GM19467 (cell line): Measurements from ENCODE around the gene ADRA2C.

ENCODE experiments used
- ATAC-seq: cut with Tn5 transposase; IDR thresholded peaks from one replicate; pipeline ENCODE4 v1.9.1; 2021; ENCODE audit warnings: mild to moderate bottlenecking, moderate library complexity; ENCODE audit not compliant: unreplicated experiment

The ADRA2C gene

DNA sequence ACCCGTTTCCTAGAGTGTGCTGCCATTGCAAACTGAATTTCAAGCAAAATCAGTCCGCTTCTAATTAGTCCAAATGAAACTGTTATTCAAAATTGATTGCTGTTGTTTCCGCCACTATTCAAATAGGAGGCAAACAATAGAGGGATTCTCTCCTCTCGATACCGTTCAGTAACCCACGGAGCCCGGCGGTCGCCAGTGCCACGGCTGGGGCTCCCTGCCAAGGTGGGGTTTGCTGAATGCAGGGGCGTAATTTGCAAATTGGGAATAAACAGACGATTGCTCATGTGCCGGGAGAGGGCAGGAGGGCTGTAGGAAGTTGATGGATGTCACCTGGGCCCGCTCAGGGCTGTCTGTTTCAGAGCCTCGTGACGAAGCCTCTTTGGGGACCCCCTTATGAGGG, 8.8 kb downstream of the ADRA2C start:
- ATAC-seq: no peak

DNA sequence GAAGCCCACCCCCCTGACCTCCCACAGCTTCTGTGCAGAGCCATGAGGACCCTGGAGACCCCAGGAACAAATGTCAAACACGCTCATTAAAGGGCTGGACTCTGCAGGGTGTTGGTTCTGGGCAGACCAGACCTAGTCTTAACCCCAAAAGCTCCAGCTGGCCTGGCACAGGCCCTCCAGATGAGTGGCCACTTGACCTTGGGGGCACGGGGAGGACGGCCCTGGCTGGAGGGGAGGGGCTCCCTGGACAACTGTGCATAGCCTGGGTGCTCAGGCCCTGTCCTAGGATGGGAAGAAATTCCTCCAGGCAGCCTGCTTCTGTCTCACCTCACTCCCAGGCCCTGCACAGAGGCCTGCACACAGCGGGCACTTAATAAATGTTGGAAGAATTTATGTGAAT, 9.4 kb downstream of the ADRA2C start:
- ATAC-seq: no peak

DNA sequence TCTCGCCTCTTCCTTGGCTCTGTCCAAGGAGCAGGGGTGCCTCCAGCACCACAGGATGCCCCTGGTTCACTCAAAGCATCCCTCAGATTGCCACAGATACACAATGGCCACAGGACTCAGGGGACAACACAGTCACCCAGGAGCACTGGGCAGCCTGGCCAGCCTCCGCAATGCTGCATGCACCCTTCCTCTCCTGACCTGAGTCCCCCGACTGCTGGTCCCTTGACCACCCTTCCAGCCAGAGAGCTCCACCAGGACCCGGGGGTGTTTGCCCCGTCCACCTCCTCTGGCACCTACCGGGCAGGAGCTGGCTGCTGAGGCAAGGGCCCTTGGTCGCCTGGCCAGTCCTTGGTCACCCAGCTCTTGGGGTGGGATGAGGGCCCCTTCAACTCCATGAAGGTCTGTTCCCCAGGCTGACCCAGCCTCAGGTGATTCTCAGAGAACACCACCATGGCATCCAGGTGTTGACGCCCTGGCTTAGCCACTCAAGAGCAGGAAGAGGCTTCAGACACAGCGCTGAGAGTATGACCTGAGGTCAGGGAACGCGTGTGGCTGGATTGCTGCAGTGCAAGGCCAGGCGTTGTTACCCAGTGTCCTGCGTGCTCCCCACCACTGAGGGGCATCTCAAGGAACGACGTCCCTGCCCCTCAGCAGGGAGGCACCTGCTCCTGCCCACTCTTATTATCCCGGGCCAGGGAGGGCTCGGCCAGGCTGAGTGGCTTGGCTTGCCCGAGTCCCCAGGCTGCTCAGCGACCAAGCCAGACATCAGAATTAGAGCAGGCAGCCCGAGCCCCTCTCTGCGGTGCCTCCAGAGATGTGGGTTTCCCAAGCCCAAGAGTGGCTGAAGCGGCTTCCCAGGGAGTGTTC, 10.2 kb downstream of the ADRA2C start:
- no peak for ATAC-seq

DNA sequence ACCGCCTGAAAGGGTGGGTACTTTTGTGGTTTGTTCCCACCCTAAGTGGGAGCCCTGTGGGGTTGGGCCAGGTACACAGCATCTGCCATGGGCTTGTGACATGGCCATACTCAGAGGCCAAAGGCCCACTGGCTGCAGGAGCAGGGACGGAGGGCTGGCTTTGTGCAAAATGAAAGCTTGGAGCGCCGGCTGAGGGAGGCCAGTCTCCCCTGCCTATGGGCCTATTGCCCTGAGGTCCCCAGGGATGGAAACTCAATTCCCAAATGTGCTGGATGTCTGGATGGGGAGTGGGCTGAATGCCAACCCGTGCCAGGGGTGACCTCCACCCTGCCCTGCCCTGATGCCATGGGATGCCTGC, 10.8 kb downstream of the ADRA2C start:
- ATAC-seq: no peak

DNA sequence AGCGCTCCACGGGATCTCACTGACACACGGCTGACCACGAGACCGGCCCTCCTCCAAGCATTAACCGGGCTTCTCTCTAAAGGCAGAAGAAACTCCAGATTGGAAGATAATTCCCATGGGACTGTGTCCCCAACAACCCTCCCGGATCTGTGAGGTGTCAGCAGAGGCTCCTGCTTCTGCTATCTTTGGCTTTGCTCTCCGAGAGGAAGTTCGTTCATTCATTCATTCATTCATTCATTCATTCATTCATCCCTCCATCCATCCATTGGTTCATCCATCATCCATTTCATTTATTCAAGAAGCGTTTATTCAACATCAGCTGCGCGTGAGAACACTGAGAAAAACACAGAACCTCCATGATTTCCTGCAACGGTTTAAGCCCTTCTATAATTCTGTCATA, 11.5 kb downstream of the ADRA2C start:
- ATAC-seq: no peak

DNA sequence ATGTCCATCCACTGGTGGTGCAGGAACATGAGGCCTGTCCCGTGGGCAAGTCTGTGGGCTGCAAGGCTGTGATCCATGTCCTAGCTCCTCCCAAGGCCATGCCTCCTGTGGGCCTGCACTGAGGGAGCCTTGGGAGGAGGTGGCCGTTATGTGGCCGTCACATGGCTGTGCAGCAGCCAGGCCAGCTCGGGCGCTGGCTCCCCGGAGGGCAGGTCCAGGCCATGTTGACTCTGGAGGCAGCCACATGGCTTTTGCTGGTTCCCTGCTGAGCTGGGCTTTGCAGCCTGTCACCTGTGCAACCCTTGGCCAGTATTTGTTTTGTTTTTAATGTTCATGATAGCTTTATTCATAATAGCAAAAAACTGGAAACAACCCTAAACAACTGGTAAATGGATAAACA, 13.3 kb downstream of the ADRA2C start:
- ATAC-seq: no peak

DNA sequence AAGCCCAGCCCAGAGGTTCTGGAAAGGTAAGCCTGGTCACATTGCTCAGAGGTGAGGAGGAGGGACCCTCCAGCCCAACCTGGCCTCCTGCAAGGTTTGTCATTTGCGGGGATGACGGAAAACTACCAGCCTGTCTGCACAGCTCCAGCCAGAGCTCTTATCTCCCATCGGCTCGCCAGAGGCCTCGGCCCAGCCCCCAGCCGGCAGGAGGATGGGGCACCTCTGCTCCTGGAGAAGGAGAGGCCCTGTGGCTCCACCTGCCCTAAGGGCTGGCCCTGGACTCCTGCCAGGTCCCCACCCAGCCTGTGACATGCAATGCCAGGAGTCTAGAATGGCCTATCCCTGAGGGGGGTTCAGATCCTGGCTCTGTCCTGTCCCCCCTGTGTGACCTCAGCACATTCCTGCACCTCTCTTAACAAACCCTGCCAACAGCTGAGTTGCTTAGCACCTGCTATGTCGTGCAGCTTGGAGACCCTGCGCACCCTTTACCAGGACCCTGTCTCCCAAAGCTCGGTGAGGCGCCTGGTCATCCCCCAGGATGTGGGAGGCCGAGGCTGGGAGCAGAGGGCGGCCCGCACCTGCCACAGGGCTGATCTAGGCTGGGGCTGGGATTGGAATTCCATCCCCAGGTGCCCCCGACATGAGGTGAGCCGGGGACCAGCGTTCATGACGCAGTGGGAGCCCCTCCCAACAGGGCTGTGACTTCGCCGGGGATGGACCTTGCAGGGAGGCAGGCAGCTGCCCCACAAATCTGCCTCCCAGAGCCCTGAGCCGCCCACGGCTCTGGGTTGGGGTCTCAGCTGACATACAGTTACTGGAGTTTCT, 14.4 kb downstream of the ADRA2C start:
- no peak for ATAC-seq

DNA sequence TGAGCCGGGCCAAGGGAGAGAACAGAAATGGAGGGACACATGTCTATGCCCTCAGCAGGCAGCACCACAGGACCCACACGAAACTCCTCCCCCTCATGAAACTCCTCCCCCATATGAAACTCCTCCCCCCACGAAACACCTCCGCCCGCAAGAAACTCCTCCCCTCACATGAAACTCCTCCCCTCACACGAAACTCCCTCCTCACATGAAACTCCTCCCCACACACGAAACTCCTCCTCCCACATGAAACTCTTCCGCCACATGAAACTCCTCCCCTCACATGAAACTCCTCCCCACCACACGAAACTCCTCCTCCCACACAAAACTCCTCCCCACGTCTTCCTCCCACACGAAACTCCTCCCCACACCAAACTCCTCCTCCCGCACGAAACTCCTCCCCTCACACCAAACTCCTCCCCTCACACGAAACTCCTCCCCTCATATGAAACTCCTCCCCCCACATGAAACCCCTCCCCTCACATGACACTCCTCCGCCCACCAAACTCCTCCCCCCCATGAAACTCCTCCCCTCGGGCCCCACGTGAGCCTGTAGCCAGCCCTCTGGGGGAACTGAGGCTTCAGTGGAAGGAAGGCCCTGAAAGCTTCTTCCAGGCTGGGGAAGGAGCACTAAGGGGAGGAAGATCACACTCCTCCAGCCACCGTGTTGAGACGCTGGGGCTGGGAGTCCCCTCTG, 15.2 kb downstream of the ADRA2C start:
- ATAC-seq: no peak

DNA sequence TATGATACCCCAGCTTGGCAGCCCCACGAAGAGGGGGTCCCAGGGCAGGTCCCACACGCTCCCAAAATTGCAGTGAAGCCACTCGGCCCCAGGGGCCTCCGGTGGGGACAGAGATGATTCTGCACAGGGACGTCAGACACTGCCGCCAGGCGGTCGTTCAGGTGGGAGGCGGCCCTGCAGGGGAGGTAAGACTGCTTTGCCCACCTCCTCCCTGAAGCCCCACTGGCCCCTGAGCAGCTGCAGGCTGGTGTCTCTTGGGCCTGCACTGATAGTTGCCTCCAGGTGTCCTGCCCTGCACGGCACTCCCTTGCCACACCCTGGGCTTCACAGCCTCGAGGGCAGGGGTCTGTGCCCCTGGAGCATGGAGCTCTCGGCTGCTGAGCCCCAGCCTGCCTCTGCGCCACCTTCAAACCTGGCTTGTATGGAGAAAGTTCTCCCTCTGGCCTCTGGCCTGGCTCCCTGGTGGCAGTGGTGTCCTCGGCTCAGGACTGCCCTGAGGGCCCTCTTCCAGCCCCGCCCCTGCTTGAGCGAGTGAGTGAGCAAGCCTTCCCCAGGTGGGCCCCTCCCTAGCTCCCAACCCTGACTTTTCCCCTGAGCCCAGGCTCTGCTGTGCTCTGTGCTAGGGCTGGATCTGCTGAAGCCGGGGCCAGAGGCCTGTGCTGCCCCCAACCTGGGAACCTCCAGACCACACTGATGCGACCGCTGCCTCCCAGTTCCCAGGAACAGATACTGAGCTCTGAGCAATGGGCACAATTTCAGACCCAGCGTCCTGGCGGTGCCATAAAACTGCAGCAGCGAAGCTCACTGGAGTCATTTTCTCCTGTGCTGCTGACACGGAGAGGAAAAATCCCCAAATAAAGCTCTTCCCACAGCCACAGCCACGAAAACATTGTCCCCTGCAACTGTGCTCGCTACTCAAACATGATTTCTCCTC, 16.1 kb downstream of the ADRA2C start:
- no peak for ATAC-seq

DNA sequence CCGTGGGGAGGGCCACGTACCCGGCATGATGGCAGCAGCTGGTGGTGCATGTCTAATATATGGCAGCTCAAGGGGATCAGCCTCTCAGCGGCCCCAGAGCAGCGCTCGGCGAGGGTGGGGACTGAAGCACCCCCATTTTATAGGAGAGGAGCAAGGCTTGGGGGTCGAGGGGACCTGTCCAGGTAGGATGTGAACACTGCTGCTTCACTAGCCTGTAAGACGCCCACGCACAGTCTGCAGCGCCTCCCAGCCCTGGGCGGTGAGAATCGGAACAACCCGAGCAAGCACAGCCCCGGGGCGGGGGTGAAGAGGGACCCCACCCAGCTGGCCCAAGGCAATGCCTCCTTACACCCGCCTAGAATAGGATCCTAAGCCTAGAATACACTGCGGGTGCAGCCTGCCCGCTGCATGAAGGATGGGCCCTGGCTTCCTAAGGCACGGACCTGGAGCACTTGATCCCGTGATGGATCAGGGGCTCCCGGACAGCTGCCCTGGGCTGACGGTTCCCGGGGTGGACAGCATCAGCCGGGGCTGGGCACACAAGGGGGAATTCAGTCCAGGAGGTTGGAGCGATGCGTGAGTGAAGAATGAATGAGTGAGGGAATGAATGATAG, 17.6 kb downstream of the ADRA2C start:
- no peak for ATAC-seq

DNA sequence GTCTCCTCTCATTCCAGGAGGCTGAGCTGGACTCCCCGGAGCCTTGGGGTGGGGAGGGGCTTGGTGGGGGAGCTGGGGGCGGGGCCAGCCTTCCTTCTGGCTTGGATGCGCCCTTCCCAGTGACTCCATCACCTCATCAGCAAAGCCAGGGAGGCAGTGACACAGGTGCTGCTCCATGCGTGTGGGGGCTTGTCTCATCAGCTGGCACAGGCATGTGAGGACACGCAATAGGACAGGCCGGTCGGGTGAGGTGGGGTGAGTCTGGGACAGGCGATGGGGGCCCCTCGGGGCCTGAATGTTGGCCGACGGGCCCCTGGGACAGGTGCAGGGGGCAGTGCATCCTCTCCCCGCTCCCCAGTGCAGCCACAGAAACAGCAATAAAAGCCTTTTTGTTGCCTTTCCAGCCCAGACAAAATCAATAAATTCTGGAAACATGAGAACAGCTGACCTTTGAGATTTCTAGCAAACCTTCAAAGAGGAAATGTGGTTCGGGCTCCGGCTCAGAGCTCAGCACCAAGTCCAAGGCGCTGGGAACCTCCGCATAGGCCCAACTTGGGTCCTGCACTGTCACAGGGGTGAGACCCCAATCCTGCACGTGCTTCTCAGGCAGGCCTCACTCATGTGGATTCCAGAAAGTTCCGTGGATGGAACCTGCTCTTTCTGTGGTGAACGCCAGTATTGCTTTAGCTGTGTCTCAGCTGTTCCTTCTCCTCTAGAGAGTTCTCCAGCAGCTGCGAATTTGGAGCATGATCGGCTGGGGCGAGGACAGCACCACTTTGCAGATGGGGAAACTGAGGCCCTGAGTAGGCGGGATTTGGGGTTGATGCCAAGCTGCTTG, 18.5 kb downstream of the ADRA2C start:
- no peak for ATAC-seq

DNA sequence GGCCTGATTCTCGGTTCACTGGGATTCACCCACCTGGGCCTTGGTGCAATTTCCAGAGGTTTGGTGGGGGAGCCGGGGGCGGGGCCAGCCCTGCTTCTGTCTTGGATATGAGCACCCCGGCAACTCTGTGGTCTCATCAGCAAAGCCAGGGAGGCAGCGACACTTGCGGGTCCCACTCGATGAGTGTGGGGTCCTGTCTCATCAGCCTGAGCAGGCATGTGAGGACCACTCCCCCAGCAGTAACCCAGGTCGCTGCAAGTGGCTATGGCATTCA, 19.0 kb downstream of the ADRA2C start:
- no peak for ATAC-seq

DNA sequence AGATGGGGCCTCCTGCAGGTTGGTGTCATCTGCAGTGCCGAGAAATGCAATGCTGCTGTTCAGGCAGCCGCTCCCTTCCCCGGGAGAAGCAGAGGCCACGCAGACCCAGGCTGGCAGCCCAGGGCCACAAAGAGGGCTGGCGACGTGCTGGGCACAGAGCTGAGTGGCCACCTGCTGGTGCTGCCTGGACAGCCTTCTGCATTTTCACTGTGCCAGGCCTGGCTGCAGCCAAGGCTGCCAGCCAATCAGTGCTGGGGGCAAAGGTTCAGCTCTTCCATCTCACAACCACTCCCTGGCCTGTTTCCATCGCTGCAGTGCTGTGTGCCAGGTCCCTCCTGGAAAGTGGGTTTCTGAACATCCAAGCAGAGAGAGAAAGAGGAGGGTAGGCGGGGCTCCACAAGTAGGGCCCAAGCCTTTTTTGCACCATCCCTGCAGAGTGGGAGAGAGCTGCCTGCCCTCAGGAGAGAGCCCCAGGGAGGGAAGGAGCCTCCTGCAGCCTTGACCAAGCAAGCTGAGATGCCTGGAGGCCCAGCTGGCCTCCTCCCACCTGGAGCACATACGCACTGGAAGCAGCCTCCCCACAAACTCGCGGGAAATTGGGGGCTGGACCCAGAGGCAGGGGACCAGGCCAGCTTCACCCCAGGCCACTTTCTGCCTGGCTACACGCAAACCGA, 20.1 kb downstream of the ADRA2C start:
- no peak for ATAC-seq

DNA sequence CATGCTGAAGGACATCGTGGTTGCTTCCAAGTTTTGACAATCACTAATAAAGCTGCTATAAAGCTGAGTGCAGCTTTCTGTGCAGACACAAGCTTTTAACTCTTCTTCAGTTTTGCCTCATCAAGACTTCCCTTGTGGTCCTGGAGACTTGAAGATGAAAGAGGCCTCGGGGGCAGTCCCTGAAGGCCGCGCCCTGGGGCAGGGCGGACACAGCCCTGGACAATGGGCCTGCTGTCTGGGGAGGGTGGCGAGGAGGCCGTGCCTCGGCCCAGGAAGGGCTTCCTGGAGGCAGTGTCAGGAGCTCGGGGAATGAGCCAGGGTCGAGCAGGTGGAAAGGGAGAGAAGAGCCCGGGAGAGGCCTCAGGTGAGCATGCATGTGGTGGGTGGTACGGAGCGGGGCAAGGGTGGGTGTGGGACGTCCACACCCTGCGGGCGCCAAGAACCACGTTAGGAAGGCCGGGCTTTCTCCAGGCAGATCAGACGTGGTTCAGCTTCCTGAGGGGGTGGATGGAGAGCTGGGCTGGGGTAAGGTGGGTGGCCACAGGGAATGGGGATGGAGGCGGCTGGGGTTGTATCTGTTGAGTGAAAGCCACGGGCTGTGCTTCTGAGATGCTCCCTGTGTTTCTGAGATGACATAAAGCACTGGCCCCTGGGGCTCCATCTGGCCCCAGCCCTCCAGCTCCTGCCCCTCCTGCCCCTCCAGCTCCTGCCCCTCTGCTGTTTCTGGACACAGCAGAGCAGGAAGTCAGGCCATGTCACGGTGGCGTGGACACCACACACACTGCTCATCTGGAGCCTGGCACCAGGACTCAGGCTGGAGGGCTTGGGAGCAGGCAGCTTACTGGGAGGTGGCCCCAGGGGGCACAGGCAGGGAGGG, 21.5 kb downstream of the ADRA2C start:
- ATAC-seq: no peak

DNA sequence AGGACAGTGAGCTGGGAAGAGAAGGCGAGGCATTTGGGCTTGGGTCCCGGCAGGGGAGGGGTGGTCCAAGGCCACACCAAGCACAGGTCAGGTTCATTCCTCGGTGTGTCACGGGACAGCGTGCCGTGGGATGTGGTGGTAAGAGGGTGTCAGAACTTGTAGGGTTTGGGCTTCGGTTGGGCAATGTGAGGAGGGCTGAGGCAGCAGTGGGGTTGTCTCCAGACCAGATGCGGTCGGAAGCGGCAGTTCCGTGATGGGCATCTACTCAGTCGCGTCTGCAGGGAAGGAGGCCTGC, 22.1 kb downstream of the ADRA2C start:
- ATAC-seq: no peak

DNA sequence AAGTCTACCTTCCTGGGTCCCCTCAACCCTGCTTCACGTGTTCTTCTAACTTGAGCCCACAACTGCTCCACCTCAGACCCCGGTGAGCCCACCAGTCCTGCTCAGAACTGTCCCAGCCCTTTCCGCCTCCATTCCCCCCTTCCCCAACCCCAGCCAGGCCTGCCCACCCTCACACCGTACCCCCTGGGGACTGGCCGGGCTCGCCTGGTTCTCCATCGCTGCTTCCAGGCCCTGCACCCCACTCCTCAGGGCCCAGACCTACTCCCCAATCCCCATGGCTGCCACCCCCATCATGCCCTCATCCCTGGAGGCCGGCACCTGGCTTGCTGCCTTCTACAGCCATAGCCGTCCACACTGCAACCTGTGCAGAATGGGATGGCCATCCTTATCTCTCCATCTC, 23.4 kb downstream of the ADRA2C start:
- ATAC-seq: no peak

DNA sequence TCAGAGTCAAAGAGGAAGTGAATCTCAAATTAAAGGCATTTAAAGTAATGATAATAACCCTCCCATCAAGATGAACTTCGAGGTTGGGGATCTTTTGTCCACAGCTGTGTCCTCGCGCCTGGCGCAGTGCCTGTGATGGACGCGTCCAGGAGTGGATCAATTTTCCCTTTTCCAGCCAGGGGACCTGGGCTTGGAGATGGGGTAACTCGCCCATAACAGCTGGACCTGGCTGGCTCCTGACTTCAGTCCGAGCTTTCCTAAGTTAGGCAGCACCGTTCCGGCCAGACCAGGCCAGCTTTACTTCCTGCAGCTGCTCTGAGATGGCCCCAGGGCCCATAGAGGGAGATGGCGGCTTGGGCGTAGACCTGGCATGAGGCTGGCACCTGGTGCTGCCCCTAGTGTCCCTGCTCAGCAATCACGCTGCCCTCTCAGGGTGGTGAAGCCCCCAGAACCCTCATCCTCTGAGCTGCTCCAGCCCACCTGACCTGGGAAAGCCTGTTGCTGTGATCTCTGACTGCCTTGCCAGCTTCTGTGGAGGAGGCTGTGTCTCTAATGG, 23.9 kb downstream of the ADRA2C start:
- no peak for ATAC-seq

DNA sequence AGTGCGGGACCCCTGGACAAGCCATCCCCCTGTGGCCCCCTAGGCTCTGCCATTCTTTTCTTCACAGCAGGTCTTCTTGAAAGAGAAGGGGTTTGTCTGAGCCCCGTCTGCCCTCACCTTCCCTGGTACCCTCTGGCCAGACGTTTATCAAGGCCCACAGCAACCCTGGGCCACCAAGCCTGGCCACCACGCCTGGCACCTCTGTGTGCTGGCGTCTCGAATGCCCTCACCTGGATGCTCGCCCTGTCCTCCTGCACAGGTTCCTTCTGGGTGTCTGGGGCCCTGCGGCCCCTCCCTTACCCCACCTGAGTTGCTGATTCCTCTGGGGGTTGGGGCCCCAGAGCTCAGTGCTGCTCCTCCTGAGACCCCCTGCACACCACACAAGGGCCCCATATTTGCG, 25.1 kb downstream of the ADRA2C start:
- no peak for ATAC-seq
